HG03432 (cell line): ENCODE results near the gene GTF2IRD1.
"Not testable (repeated sequence)": the region's sequence is repeated elsewhere in the genome, so short reads cannot be mapped to it uniquely, and the experiment has no call there.

Experiments
- ATAC-seq: cut with Tn5 transposase; IDR thresholded peaks from one replicate; pipeline ENCODE4 v1.9.1; 2021; ENCODE audit warnings: mild to moderate bottlenecking, moderate library complexity; ENCODE audit not compliant: unreplicated experiment

Gene GTF2IRD1

GRCh38 chr7:74485611-74486010 lies 31.9 kb downstream of the GTF2IRD1 start:
- no peak for ATAC-seq

DNA sequence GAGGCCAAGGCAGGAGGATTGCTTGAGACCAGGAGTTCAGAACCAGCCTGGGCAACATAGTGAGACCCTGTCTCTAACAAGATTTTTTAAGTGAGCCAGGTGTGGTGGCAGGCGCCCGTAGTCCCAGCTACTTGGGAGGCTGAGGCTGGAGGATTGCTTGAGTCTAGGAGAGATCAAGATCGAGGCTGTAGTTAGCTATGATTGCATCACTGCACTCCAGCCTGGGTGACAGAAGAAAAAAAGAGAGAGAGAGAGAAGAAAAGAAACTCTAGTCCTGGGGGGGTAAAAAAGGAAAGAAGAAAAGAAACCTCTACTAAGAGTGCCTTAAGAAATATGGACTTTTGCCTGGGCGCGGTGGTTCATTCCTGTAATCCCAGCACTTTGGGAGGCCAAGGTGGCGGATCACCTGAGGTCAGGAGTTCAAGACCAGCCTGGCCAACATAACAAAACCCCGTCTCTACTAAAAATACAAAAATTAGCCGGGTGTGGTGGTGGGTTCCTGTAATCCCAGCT lies 34.9 kb downstream of the GTF2IRD1 start:
- not testable (repeated sequence) for ATAC-seq

- ATAC-seq: no peak
Observed at GRCh38 chr7:74489997-74490945, 36.6 kb downstream of the GTF2IRD1 start.

DNA sequence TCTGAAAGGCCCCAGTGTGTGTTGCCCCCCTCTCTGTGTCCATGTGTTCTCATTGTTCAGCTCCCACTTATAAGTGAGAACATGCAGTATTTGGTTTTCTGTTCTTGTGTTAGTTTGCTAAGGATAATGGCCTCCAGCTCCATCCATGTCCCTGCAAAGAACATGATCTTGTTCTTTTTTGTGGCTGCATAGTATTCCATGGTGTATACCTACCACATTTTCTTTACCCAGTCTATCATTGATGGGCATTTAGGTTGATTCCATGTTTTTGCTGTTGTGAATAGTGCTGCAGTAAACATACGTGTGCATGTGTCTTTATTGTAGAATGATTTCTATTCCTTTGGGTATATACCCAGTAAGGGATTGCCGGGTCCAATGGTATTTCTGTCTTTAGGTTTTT lies 37.8 kb downstream of the GTF2IRD1 start:
- ATAC-seq: not testable (repeated sequence)

DNA sequence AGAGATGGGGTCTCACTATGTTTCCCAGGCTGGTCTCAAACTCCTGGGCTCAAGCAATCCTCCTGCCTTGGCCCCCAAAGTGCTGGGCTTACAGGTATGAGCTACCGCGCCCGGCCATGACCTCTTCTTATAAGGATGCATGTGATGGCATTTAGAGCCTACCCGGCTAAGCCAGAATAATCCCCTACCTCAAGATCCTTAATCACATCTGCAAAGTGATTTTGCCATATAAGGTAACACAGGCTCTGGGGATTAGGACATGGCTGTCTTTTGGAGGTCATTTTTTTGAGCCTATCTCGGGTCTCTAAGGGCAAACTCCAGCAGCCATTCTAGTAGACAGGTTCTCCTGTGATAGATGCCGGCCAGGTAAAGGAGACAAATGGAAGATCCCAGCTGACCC lies 39.6 kb downstream of the GTF2IRD1 start:
- no peak for ATAC-seq

DNA sequence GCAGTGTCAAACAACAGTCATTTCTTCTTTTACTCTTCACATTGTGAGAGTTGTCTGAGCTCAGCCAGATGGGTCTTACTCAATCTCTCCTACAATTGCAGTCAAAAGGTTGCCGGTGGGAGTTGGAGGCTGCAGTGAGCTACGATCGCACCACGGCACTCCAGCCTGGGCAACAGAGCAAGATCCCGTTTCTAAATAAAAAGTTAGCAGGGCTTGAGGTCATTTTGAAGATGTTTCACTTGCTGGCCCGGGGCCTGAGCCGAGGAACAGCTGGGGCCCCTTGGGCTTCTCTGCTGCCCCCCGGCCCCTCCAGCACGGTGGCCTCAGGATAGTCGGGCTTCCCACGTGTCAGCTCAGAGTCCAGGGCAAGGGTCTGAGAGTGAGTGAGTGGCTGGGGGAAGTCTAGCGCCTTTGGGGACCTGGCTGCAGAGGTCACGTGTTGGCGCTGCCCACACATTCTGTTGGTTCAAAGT lies 40.4 kb downstream of the GTF2IRD1 start:
- ATAC-seq: no peak

DNA sequence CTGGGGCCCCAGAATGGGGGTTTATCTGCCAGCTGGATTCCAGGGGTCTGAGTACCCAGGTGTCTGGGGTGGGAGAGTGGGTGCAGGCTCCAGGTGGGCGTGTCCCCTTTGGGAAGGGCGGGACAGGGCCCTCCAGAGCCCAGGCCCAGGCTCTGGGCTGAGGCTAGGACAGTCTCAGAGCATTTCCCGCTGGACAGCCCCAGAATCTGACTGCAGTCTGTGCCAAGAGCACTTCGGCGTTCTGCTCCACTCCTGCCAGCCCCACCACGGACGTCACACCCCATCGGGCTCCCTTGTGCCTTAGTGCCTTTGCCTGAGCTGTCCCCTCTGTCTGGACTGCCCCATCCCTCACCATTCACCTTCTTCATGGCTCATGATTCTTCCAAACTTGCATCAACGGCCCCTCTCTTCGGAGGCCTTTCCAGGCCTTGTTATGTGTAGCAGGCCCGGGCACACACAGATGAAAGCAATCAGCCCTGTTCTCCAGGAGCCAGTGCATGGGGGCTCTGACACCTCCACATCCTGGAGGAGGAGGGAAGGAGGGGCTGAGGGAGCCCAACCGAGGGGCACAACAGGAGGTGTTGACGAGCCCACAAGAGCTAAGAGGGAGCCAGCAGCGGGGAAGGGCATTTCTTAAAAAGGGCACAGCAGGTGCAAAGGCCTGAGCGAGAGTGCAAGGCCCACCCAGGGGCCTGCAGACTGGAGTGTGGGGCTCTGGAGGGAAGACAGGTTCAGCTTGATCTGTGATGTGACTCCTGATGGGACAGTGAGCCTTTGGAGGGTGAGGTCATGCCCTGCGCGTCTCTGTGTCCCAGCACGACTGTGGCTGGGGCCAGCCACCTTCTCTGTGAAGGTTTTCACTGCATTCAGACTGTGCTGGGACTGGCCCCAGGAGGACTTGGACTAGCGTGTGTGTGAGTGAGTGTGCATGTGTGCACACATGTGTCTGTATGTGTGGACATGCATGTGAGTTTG lies 41.7 kb downstream of the GTF2IRD1 start:
- no peak for ATAC-seq

GRCh38 chr7:74496272-74496671 lies 42.6 kb downstream of the GTF2IRD1 start:
- no peak for ATAC-seq

GRCh38 chr7:74496773-74497172 lies 43.1 kb downstream of the GTF2IRD1 start:
- ATAC-seq: not testable (repeated sequence)

GRCh38 chr7:74498354-74498753 lies 44.6 kb downstream of the GTF2IRD1 start:
- ATAC-seq: no peak

- ATAC-seq: no peak
Observed at GRCh38 chr7:74498996-74499834, 45.5 kb downstream of the GTF2IRD1 start.

DNA sequence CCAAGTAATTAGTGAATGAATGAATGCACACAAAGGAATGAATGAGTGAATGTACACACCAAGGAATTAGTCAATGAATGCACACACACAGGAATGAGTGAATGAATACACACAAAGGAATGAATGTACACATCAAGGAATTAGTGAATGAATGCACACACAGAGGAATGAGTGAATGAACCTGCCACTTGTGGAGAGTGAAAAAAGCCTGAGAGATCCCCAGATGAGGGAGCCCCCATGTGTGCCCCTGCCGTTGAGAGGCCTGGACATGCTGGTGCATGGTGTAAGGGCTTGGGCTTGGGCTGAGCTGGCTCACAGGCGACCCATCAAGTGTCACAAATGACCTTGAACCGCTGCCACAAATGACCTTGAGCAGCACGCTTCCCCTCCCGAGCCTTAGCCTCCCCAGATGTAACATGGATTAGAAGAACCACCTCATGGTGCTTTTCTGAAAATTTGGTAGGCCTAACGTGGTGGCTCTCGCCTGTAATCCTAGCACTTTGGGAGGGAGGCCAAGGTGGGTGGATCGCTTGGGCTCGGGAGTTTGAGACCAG lies 46.2 kb downstream of the GTF2IRD1 start:
- no peak for ATAC-seq

GRCh38 chr7:74501298-74501697 lies 47.6 kb downstream of the GTF2IRD1 start:
- ATAC-seq: no peak

DNA sequence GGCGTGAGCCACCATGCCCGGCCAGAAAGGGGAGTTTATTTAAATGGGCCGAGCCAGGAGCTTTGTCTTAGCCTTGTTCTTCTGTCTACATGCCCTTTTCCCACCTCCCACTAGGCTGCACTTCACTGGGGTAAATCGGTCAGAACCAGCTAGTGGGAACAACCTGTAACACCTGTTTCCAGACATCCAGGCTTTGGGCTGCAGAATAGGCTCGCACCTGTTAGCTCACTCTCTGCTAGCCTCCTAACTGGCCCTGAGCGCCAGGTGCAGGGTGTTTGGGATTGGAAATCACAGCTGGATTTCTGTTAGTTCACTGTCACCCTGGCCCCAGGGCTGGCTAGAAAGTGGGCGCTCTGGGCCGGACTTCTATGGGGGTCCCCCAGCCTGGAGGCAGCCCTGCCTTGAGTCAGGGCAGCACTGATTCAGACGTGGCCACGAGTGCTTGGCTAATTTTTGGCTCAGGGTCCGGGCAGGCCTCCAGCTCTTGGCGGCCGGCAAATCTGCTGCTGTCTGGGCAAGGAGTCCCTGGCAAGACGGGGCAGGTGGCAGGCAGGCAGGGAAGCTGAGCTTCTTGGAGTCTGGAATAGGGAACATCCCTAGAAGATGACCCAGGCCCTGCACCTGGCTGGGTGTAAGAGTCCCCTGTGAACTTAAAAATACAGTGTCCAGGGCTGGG lies 48.6 kb downstream of the GTF2IRD1 start:
- no peak for ATAC-seq

- ATAC-seq: no peak
Observed at GRCh38 chr7:74503061-74503460, 49.4 kb downstream of the GTF2IRD1 start.

DNA sequence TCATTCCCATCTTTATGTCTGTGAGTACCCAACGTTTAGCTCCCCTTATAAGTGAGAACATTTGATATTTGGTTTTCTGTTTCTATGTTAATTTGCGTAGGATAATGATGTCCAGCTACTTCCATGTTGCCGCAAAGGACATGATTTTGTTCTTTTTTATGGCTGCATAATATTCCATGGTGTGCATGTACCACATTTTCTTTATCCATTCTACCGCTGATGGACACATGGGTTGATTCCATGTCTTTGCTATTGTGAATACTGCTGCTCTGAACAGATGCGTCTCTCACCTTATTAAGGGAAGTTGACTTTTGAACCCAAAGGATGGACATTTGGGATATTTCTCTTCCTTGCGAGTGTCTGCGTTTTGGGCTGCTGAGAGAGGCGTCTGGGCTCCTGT lies 50.2 kb downstream of the GTF2IRD1 start:
- no peak for ATAC-seq

GRCh38 chr7:74505471-74506324 lies 52.0 kb downstream of the GTF2IRD1 start:
- ATAC-seq: no peak

- ATAC-seq: no peak
Observed at GRCh38 chr7:74506325-74506724, 52.6 kb downstream of the GTF2IRD1 start.
